ENCODE data around the gene ZNF408.
A peak's percentile ranks its signal among the peaks of the same experiment; 100 is the strongest.

ZNF408 gene

DNA sequence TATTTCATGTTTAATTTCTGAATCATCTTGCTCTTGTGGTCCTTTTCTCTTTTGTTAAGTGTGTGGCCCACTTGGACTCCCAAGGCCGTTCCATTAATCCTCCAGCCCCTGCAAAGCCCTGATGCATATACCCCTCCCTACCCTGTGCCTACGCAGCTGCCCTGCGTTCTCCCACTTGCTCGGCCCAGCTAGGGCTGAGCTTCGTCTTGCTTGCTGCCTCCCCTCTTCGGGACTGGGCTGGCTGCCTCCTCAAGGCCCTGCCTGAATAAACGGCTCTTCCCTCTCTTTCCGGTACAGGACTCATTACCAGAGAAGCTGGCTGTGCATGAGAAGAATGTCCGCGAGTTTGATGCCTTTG lies 28.9 kb upstream of the ZNF408 start:
- TF ChIP-seq, protein P1, sequence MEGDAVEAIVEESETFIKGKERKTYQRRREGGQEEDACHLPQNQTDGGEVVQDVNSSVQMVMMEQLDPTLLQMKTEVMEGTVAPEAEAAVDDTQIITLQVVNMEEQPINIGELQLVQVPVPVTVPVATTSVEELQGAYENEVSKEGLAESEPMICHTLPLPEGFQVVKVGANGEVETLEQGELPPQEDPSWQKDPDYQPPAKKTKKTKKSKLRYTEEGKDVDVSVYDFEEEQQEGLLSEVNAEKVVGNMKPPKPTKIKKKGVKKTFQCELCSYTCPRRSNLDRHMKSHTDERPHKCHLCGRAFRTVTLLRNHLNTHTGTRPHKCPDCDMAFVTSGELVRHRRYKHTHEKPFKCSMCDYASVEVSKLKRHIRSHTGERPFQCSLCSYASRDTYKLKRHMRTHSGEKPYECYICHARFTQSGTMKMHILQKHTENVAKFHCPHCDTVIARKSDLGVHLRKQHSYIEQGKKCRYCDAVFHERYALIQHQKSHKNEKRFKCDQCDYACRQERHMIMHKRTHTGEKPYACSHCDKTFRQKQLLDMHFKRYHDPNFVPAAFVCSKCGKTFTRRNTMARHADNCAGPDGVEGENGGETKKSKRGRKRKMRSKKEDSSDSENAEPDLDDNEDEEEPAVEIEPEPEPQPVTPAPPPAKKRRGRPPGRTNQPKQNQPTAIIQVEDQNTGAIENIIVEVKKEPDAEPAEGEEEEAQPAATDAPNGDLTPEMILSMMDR (IDR thresholded peaks at IDR 0.05): no peak
- no peak for TF ChIP-seq ZFX (IDR thresholded peaks at IDR 0.05; ENCODE audit: borderline replicate concordance)
- no peak overlapping the region for H3K27ac ChIP-seq

DNA sequence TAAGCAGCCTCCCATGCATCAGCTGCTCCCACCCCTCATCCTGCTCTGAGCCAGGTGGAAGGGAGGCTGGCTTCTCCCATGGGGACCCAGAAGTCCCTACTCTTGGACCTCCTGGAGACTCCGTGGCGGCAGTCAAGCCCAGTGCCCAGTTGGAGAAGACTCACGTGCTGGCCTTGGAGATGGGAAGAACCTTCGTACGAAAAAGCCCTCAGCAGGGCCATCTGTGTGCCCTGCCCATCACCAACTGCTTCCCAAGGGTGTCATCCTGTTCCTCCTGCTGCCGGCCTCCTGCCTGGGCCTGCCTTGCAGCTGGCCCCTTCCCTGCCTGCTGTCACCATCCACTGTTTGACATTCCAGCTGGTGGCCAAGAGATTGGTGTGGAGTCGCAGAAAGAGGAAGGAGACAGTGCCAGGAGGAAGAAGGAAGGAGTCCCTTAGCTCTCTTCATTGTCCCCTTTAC lies 28.4 kb upstream of the ZNF408 start:
- no peak overlapping the region for H3K27ac ChIP-seq
- TF ChIP-seq ZFX (IDR thresholded peaks at IDR 0.05; ENCODE audit: borderline replicate concordance): no peak
- TF ChIP-seq, protein P1 (IDR thresholded peaks at IDR 0.05): no peak

DNA sequence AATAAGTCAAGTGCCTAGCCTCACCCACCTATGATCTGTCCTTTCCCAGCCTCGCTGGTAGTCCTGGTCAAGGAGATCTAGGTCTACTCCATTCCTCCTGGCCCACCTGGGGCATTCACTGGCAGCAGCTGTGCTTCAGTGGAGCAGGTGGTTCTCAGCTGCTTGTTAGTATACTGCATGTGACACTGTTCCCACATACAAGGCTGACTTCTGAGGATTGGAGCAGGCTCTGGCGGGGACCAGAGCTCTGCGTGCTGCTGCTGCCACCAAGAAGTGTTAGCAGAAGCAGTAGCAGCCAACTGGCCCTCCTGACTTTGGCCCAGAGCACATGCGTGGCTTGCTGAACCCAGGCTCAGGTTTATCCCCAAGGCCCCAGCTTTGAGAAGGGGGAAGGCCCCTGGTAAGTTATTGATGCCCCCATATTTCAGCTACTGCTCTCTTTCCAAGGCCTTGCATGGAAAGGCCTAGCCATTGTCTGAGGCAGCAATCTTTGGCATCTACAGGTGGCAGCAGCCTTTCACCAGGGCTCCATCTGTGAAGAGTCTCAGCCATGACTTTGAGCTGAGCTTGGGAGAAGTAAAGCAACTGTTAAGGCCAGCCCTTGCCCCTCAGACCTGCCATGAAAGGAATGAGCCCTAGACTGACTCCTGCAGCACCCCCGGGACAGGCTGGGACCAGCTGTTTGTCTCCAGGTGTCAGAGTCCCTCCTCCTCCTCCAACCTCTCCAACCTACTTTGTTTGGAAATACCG lies 26.9 kb upstream of the ZNF408 start:
- peak overlapping the region; percentile 83 for H3K27ac ChIP-seq
- TF ChIP-seq, protein P1 (IDR thresholded peaks at IDR 0.05): no peak
- TF ChIP-seq ZFX (IDR thresholded peaks at IDR 0.05; ENCODE audit: borderline replicate concordance): no peak

DNA sequence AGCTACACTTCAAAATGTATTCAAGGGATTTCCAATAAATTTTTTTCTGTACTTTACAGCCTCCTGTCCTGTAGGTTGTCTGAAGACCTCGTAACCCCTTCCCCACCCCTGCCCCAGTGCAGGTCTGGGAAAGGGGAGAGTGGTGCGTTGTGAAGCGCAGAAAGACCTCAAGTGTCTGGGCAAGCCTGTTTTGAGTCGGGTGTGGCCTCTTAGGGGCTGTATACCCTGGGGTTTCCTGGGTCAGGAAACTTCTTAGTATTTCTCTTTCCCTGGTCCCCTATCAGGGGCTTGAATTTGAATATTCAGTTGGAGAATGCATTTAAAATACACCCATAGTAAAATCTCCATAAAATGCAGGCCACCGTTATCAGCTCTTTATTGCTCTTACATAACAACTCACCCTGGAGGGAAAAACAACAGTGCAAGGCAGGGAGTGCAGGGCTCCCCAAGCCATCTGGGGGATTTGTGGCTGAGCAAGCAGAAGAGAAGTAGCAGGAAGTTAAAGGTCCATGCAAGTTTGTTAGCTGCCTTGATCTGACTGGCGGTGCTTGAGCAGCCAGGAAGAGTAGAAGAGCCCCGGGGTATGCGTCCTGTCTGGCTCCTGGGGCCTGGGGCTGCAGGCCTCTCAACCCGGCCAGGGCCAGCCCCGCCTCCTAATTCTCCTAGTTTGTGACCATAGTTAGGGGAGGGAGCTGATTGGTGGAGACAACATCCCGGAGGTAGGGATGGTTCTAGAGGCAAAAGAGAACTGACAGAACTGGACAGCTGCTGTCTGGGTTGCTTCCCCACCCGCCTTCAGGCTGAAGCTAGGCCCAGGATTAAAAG lies 26.2 kb upstream of the ZNF408 start:
- peak overlapping the region; percentile 83 for H3K27ac ChIP-seq

DNA sequence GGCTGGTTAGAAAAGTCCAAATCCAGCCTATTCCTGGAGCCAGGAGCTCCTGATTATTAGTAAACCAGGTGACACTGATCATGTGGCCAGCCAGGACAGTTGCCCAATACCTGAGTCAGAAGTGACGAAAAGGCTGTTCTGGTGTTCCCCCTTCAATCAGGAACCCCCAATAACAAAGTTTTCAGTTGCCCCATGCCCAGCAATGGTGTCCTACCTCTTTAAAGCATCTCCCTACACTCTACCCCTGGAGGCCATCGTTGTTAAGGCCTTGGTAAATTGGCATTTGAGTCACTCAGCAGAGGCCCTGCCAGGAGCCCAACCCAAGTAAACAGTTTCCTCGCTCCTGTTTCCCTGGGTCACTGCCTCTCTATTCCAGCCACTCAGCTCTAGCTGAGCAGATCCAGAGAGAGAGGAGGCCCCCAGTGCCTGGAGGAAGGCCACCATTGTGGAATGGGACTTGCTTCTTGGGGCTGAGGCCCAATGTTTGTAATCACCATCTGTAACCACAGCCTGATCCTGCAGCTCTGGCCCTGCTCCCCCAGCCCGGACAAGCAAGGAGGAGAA lies 25.5 kb upstream of the ZNF408 start:
- peak overlapping the region; percentile 83 for H3K27ac ChIP-seq
- no peak for TF ChIP-seq ZFX (IDR thresholded peaks at IDR 0.05; ENCODE audit: borderline replicate concordance)
- TF ChIP-seq, protein P1 (IDR thresholded peaks at IDR 0.05): no peak

More for the DNA sequence above, 26.2 kb upstream of the ZNF408 start:
- TF ChIP-seq, protein P1 (IDR thresholded peaks at IDR 0.05): no peak
- no peak for TF ChIP-seq ZFX (IDR thresholded peaks at IDR 0.05; ENCODE audit: borderline replicate concordance)

DNA sequence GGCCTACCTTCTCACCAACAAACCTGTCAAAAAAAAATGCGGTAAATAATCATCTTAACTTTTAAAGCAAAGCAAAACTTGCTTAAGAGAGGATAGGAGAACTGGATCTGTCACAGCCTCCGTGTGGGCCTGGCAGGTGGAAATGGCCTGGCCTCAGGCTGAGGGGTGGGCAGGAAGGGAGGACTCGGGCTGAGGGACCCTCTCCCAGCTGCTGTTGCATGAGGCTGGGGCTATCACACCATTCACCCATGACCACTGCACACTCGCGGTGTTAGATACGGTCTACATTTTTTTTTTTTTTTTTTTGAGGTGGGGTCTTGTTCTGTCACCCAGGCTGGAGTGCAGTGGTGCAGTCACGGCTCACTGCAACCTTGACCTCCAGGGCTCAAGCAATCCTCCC lies 24.9 kb upstream of the ZNF408 start:
- TF ChIP-seq, protein P1 (IDR thresholded peaks at IDR 0.05): no peak
- peak overlapping the region; percentile 83 for H3K27ac ChIP-seq

Data from 22Rv1 (cell line).